Endothelial cell of umbilical vein (primary cell): ENCODE data around the gene PIM3. TPM values are rescaled to one million over a fixed set of nuclear protein-coding genes. Genes with fewer than 3 reads are reported as not detected.

Experiments
- BruUV-seq: library from RNA; stranded (reverse); fragments of 400-500 nt; replicated peaks from 2 replicates; lab custom pipeline; 2021; lab: Mats Ljungman, UMichigan
- CTCF ChIA-PET: fragments of 300-600, 350-600 bp; sonication (Branson Sonifier 250); formaldehyde crosslinking; loops from one replicate; lab custom pipeline; 2021; ENCODE audit warnings: antibody characterized with exemption, inconsistent platforms; lab: Charles Lee
- POLR2A ChIA-PET: fragments of 300-600, 350-600 bp; sonication (Branson Sonifier 250); formaldehyde crosslinking; loops from one replicate; lab custom pipeline; 2021; ENCODE audit warnings: antibody characterized with exemption, inconsistent platforms; lab: Charles Lee
- DNase-seq: peaks from one replicate; pipeline ENCODE4 v3.0.0-alpha.2; 2011; ENCODE audit warnings: low read depth, low spot score
- FAIRE-seq: peaks from 2 replicates; lab custom pipeline; 2011; peaks lifted over from hg19 to GRCh38; lab: Jason Lieb, UNC
- H2AFZ ChIP-seq: 2 replicates; pipeline ENCODE4 v1.6.0; 2012; ENCODE audit warnings: low read depth, low read length, control low read depth, inconsistent platforms
- H3K27ac ChIP-seq: 2 replicates; pipeline ENCODE4 v1.5.1; 2011; ENCODE audit warnings: low read depth, mild to moderate bottlenecking, control low read depth, low read length, moderate library complexity; ENCODE audit not compliant: insufficient read depth
- H3K27me3 ChIP-seq, 2 experiments: 2 replicates each; pipeline versions ENCODE4 v1.6.0 to v1.6.1; 2011; ENCODE audit warnings: low read length in 2 of 2, mixed read lengths in 1 of 2; ENCODE audit not compliant: control insufficient read depth in 2 of 2, insufficient read depth in 2 of 2
- H3K36me3 ChIP-seq, 2 experiments: 2 replicates in 1 of 2; 3 replicates in 1 of 2; pipeline ENCODE4 v1.5.1; 2011; ENCODE audit warnings: low read length in 2 of 2, mild to moderate bottlenecking in 1 of 2, moderate library complexity in 1 of 2; ENCODE audit not compliant: control insufficient read depth in 2 of 2, insufficient read depth in 2 of 2; ENCODE audit errors: extremely low read depth in 1 of 2
- H3K4me1 ChIP-seq: 3 replicates; pipeline ENCODE4 v1.5.1; 2011; ENCODE audit warnings: mild to moderate bottlenecking, low read length; ENCODE audit not compliant: control insufficient read depth, insufficient read depth; ENCODE audit errors: extremely low read depth
- H3K4me2 ChIP-seq: 2 replicates; pipeline ENCODE4 v1.6.1; 2011; ENCODE audit warnings: low read length, control low read depth, mixed read lengths; ENCODE audit not compliant: insufficient read depth
- H3K4me3 ChIP-seq, 3 experiments: fragments of 200-600 bp in 1 of 3; sonication (generic), shearing (Covaris generic) in 1 of 3; replicated peaks in 1 of 3; 2 replicates each; pipeline ENCODE4 v1.5.1; 2011 to 2016; ENCODE audit warnings: control low read depth in 3 of 3, low read length in 3 of 3, mild to moderate bottlenecking in 2 of 3, inconsistent platforms in 1 of 3, low read depth in 1 of 3, moderate library complexity in 1 of 3; ENCODE audit not compliant: insufficient read depth in 1 of 3
- H3K79me2 ChIP-seq: 2 replicates; pipeline ENCODE4 v1.6.0; 2012; ENCODE audit warnings: low read length, inconsistent platforms; ENCODE audit not compliant: control insufficient read depth, insufficient read depth
- H3K9ac ChIP-seq: replicated peaks from 2 replicates; pipeline ENCODE3; 2011; ENCODE audit warnings: low read length, control low read depth; ENCODE audit not compliant: insufficient read depth; ENCODE audit errors: extremely low read depth
- H3K9me1 ChIP-seq: replicated peaks from 3 replicates; pipeline ENCODE4 v1.6.0; 2011; ENCODE audit warnings: mild to moderate bottlenecking, low read length; ENCODE audit not compliant: control insufficient read depth, insufficient read depth; ENCODE audit errors: extremely low read depth
- H3K9me3 ChIP-seq: replicated peaks from 2 replicates; pipeline ENCODE4 v1.5.1; 2012; ENCODE audit warnings: low read length, inconsistent platforms; ENCODE audit not compliant: control insufficient read depth, insufficient read depth
- H4K20me1 ChIP-seq: replicated peaks from 2 replicates; pipeline ENCODE3; 2011; ENCODE audit warnings: mild to moderate bottlenecking, low read length; ENCODE audit not compliant: control insufficient read depth, insufficient read depth; ENCODE audit errors: extremely low read depth
- EZH2 ChIP-seq: IDR thresholded peaks from 2 replicates; pipeline ENCODE4 v1.6.1; 2012; ENCODE audit warnings: borderline replicate concordance, low read depth, mild to moderate bottlenecking, moderate library complexity, low read length, inconsistent platforms; ENCODE audit not compliant: severe bottlenecking
- FOS ChIP-seq: IDR thresholded peaks from 2 replicates; pipeline ENCODE4 v1.6.1; 2011; ENCODE audit warnings: mild to moderate bottlenecking, low read length, moderate library complexity, borderline replicate concordance; ENCODE audit not compliant: insufficient read depth
- GATA2 ChIP-seq: IDR thresholded peaks from 2 replicates; pipeline ENCODE4 v1.7.0; 2011; ENCODE audit warnings: low read depth, mild to moderate bottlenecking, moderate library complexity, mixed read lengths, low read length; ENCODE audit not compliant: insufficient read length, insufficient read depth
- POLR2A ChIP-seq: IDR thresholded peaks from 2 replicates; pipeline ENCODE4 v1.6.1; 2012; ENCODE audit warnings: low read depth, mild to moderate bottlenecking, control low read depth, low read length
- POLR2AphosphoS5 ChIP-seq: IDR thresholded peaks from 2 replicates; pipeline ENCODE4 v1.6.1; 2012; ENCODE audit warnings: low read depth, mild to moderate bottlenecking, control low read depth, low read length, moderate library complexity; ENCODE audit not compliant: insufficient read depth
- dilution Hi-C: fragments of 300-500 bp; cut with MboI; formaldehyde crosslinking; loops from one replicate; pipeline ENCODE4 v1.15.0; 2019; ENCODE audit warnings: low sequenced_read_pairs; ENCODE audit not compliant: extremely low pct_ligation_motif_present
- intact Hi-C: fragments of 100-400 bp; cut with micrococcal nuclease; formaldehyde crosslinking; loops from one replicate; pipeline ENCODE4 v1.10.0; 2022
- polyA plus RNA-seq, 4 experiments: library from polyadenylated mRNA; depleted of rRNA in 3 of 4; stranded (reverse) in 3 of 4; unstranded in 1 of 4; fragments of >200 nt; gene quantifications; 2 replicates each; pipeline versions ENCODE4 v1.2.1 to v1.2.3, GENCODE V29; 2011 to 2012; ENCODE audit warnings: missing spikeins in 1 of 4
- total RNA-seq: library from RNA; stranded (reverse); gene quantifications from 2 replicates; pipeline ENCODE4 v1.2.3, GENCODE V29; 2021
- TF ChIP-seq, protein P1 (sequence below), 2 donors: IDR thresholded peaks; 1 replicate in 1 of 2; 2 replicates in 1 of 2; pipeline ENCODE4 v1.5.1; 2011; ENCODE audit warnings: low read length in 2 of 2, mild to moderate bottlenecking in 2 of 2, moderate library complexity in 2 of 2, control low read depth in 1 of 2, inconsistent platforms in 1 of 2, low read depth in 1 of 2; ENCODE audit not compliant: insufficient read depth in 1 of 2; ENCODE audit errors: extremely low read depth in 1 of 2
- TF ChIP-seq, protein P2 (sequence below): IDR thresholded peaks from 2 replicates; pipeline ENCODE4 v1.6.1; 2011; ENCODE audit not compliant: insufficient read depth, insufficient read length

PIM3 gene
- total and polyA plus RNA-seq, 2 donors (not counting 3 experiments of a cell fraction or from before 2014, with no cell fraction given): 131 to 185 TPM

GRCh38 chr22:49962751-49963646, 2.4 kb downstream of the PIM3 start:
- H3K4me3 ChIP-seq: peak overlapping the region; percentile 11 to 80 (median 64)
- peak overlapping the region; percentile 64 for H3K4me2 ChIP-seq
- intact Hi-C loops: loop anchor here (1.0 kb wide), 1 partner anchor 32 kb away; no protein-coding TSS in a partner anchor
- CTCF ChIA-PET: interaction anchor here (0.6 to 3.7 kb wide), 10 partner anchors 8 to 149 kb away, joined by 3 to 32 read pairs (median 4); no protein-coding TSS in a partner anchor
- no peaks in the 10 kb centered on the region for H3K9me1 ChIP-seq
- peaks cover 19 to 34% of the 10 kb centered on the region in 2 experiments for H3K36me3 ChIP-seq
- peak overlapping the region; percentile 94 for H3K9ac ChIP-seq
- peak overlapping the region; percentile 92 for H3K27ac ChIP-seq
- DNase-seq (no peak), FAIRE-seq (peak; percentile 21)
- no peak overlapping the region for H2AFZ ChIP-seq
- H3K27me3 ChIP-seq: no peaks in the 10 kb centered on the region
- POLR2A ChIA-PET: interaction anchor here (0.7 to 1.7 kb wide), 7 partner anchors 8 to 157 kb away, joined by 3 to 10 read pairs (median 4); no protein-coding TSS in a partner anchor
- no TSS peak for BruUV-seq
- TF ChIP-seq EZH2: no peak
- TF ChIP-seq FOS: no peak
- TF ChIP-seq, protein P1, sequence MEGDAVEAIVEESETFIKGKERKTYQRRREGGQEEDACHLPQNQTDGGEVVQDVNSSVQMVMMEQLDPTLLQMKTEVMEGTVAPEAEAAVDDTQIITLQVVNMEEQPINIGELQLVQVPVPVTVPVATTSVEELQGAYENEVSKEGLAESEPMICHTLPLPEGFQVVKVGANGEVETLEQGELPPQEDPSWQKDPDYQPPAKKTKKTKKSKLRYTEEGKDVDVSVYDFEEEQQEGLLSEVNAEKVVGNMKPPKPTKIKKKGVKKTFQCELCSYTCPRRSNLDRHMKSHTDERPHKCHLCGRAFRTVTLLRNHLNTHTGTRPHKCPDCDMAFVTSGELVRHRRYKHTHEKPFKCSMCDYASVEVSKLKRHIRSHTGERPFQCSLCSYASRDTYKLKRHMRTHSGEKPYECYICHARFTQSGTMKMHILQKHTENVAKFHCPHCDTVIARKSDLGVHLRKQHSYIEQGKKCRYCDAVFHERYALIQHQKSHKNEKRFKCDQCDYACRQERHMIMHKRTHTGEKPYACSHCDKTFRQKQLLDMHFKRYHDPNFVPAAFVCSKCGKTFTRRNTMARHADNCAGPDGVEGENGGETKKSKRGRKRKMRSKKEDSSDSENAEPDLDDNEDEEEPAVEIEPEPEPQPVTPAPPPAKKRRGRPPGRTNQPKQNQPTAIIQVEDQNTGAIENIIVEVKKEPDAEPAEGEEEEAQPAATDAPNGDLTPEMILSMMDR (IDR thresholded peaks at IDR 0.05; ENCODE audit: extremely low read depth in 1 of 2, insufficient read depth in 1 of 2, low read depth in 1 of 2, low read length in 2 of 2): no peak
- TF ChIP-seq GATA2: no peak
- no peak for TF ChIP-seq POLR2A
- TF ChIP-seq, protein P2, sequence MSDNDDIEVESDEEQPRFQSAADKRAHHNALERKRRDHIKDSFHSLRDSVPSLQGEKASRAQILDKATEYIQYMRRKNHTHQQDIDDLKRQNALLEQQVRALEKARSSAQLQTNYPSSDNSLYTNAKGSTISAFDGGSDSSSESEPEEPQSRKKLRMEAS: no peak
- TF ChIP-seq POLR2AphosphoS5: peak; percentile 21
- peaks cover 27% of the 10 kb centered on the region for H3K4me1 ChIP-seq
- H3K9me3 ChIP-seq: no peaks in the 10 kb centered on the region
- dilution Hi-C loops: no loop called here
- no peaks in the 10 kb centered on the region for H4K20me1 ChIP-seq
- peaks cover 47% of the 10 kb centered on the region for H3K79me2 ChIP-seq
